ENCODE data around the gene IDUA. TPM values are rescaled to one million over a fixed set of nuclear protein-coding genes. Genes with fewer than 3 reads are reported as not detected.

Gene IDUA
- total RNA-seq, 4 donors from 2014 or later = 6.7 to 25.8 (median 13.3) TPM

DNA sequence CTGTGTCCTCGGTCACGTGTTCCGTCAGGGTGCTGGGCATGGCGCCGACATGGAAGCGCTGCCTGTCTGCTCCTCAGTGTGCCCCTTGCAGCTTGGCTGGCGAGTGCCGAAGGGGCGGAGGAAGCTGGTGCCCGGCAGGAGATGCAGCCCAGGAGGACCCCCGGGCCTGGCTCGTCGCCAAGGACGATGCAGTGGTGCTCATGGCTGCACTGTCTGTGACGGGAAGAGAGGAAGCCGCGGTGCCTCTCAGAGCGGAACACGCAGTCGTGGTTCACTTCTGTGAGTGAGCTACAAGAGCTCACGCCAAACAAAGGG is 62.7 kb downstream of the IDUA start:
- TF ChIP-seq, protein P1, sequence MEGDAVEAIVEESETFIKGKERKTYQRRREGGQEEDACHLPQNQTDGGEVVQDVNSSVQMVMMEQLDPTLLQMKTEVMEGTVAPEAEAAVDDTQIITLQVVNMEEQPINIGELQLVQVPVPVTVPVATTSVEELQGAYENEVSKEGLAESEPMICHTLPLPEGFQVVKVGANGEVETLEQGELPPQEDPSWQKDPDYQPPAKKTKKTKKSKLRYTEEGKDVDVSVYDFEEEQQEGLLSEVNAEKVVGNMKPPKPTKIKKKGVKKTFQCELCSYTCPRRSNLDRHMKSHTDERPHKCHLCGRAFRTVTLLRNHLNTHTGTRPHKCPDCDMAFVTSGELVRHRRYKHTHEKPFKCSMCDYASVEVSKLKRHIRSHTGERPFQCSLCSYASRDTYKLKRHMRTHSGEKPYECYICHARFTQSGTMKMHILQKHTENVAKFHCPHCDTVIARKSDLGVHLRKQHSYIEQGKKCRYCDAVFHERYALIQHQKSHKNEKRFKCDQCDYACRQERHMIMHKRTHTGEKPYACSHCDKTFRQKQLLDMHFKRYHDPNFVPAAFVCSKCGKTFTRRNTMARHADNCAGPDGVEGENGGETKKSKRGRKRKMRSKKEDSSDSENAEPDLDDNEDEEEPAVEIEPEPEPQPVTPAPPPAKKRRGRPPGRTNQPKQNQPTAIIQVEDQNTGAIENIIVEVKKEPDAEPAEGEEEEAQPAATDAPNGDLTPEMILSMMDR (IDR thresholded peaks at IDR 0.05; ENCODE audit: low read depth) = no peak

DNA sequence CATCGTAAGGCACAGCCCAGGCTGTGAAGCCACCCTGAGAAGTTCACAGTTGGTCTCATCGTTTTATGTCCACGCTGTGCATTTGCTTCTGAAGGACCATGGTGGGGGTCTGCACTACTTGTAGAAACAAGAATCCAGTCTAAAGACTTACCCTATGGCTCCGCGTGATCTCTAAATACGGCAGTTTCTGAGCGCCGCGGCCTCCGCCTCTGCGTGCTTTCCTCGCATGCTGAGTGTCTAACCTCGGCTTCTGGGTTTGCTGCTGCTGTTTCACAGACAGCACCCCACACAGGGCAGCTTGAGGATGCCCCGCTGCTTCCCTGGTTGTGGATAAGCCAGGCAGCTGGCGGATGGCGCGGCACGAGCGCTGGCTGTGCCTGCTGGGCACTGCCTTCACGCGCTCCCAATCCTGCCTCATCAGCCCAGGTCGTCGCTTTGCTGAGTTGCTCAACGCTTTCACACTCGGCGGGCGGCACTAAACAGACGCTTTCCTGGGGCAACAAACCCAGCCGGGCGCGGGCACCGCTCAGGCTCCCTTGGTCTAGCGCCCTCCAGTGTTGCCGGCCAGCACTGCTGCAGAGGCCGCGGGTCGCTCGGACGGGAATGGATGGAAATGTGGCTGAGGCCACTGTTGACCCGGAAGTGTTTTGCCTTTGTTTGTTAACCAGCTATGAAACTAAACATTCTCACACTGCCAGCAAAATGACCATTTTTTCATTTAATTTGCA is 63.8 kb downstream of the IDUA start:
- TF ChIP-seq, protein P1 (IDR thresholded peaks at IDR 0.05; ENCODE audit: low read depth) = no peak

DNA sequence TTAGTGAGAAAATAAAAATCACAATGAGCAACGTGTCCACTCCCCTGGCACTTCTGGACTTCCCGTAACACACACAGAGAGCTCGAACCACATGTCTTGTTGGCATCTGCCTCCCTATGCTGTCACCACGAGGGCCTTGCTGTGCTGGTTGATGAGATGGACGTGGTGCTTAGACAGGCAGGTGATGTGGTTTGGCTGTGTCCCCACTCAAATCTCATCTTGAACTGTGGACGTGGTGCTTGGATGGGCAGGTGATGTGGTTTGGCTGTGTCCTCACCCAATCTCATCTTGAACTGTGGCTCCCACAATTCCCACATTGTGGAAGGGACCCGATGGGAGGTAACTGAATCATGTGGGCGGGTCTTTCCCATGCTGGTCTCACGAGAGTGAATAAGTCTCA is 64.6 kb downstream of the IDUA start:
- TF ChIP-seq, protein P1 (IDR thresholded peaks at IDR 0.05; ENCODE audit: low read depth) = no peak

DNA sequence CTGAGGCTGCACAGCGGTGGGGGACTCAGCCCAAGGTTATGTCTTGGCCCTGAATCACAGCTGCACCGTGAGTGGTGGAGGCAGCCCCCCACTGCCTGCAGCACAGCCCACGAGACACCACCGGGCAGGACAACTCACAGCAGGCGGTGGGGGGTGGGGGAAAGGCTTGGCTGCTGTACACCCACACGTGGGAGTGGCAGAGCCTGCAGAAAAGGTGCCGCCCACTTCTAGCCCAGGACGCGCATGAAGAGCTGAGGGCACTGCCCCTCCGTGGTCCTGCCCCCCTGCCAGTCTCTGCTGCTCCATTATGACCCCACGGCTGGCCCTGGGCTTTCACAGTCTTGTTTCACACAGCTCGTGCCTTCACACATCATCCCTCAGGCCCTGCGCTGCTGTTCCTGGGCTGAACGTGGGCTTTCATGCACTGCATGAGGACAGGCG is 65.4 kb downstream of the IDUA start:
- TF ChIP-seq, protein P1 (IDR thresholded peaks at IDR 0.05; ENCODE audit: low read depth) = no peak

DNA sequence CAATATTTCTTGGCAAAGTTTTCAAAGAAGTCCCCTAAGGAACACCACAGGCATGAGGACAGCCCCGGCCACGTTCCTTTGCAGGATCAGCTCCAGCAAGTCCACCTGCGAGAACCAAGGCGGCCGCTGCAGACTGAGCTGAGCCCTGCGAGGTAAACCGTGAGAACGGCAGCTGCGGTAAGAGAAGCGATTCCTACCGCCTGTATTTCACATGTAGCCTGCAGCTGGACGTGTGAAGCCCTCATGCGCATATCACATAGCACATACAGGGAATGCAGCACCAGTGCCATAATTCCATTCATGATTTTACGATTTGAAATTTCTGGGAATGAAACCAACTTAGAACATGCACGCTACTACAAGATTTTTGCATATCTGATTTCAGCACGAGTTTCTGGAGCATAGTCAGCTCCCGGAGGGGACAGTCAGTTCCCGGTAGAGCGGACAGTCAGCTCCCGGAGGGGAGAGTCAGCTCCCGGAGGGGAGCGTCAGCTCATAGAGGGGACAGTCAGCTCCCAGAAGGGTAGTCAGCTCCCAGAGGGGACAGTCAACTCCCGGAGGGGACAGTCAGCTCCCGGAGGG is 66.3 kb downstream of the IDUA start:
- TF ChIP-seq, protein P1 (IDR thresholded peaks at IDR 0.05; ENCODE audit: low read depth) = no peak

Other genes with a start within 250 kb of the IDUA start
- gene CPLX1, start 160.9 kb upstream of the IDUA start, total RNA-seq = 1 to 10 TPM in 1 of 4 donors, under 1 TPM in 3; 0.34 to 3.8 (median 0.74) TPM
- 100 to 1,000 TPM in 1 of 4 donors, 10 to 100 TPM in 3; 37.3 to 124 (median 58.7) TPM for gene GAK, start 54.7 kb upstream of the IDUA start, total RNA-seq
- gene TMEM175, start 54.6 kb upstream of the IDUA start, total RNA-seq = 10 to 100 TPM; 18.5 to 38.1 (median 21.4) TPM
- gene DGKQ, start 13.5 kb upstream of the IDUA start, total RNA-seq = 10 to 100 TPM in 1 of 4 donors, 1 to 10 TPM in 3; 2.9 to 12.2 (median 5.5) TPM
- gene SLC26A1, start 6.4 kb downstream of the IDUA start, total RNA-seq = under 1 TPM in 2 of 4 donors, not detected in 2; 0.44 to 0.57 TPM
- 100 to 1,000 TPM in 1 of 4 donors, 10 to 100 TPM in 3; 12.6 to 113 (median 22.7) TPM for gene FGFRL1, start 24.6 kb downstream of the IDUA start, total RNA-seq
- gene RNF212, start 126.5 kb downstream of the IDUA start, total RNA-seq = 10 to 100 TPM in 1 of 4 donors, 1 to 10 TPM in 3; 3.7 to 16.1 (median 7.3) TPM
- gene SPON2, start 185.5 kb downstream of the IDUA start, total RNA-seq = 10 to 100 TPM; 14.3 to 67.2 (median 46.4) TPM

Data from subcutaneous adipose tissue (tissue), 4 donors.